ENCODE measurements around the gene SENP5.

Gene SENP5

GRCh38 chr3:196969660-196970546 is 102.2 kb downstream of the SENP5 start:
- DNase-seq = peak; percentile 12

GRCh38 chr3:196970547-196971093 is 102.9 kb downstream of the SENP5 start:
- no peak for DNase-seq

- no peak for DNase-seq
Observed at GRCh38 chr3:196971094-196971698, 103.5 kb downstream of the SENP5 start.

GRCh38 chr3:196974661-196975060 is 106.9 kb downstream of the SENP5 start:
- no peak for DNase-seq

- no peak for DNase-seq
Observed at GRCh38 chr3:196975349-196975748, 107.6 kb downstream of the SENP5 start.

- no peak for DNase-seq
Observed at GRCh38 chr3:196976941-196977340, 109.2 kb downstream of the SENP5 start.

- no peak for DNase-seq
Observed at GRCh38 chr3:196979545-196979944, 111.8 kb downstream of the SENP5 start.

GRCh38 chr3:196981657-196982056 is 113.9 kb downstream of the SENP5 start:
- DNase-seq = no peak

- no peak for DNase-seq
Observed at GRCh38 chr3:196983186-196983585, 115.5 kb downstream of the SENP5 start.
